ENCODE results near the gene UBXN4. TPM values are rescaled to one million over a fixed set of nuclear protein-coding genes. Genes with fewer than 3 reads are reported as not detected.

Gene UBXN4
- total RNA-seq, 1 donor from 2014 or later: 36.6 TPM

DNA sequence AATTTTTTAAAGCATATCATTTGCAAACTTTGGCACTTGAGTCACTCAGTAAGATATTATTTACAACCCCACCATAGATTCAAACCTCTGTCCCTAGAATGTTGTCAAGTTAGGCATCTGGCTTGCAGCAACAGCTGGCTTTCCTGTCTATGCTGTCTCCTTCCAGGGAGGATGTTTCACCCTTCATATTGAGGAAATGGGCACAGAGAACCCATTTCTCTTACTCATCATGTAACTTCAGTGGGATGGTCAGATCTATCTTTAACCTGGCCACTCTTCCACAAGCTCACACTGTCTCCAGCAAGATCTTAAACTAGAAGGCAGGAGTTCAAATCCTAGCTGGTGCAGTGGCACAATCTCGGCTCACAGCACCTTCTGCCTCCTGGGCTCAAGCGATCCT lies 79.5 kb downstream of the UBXN4 start:
- TF ChIP-seq, protein P1, sequence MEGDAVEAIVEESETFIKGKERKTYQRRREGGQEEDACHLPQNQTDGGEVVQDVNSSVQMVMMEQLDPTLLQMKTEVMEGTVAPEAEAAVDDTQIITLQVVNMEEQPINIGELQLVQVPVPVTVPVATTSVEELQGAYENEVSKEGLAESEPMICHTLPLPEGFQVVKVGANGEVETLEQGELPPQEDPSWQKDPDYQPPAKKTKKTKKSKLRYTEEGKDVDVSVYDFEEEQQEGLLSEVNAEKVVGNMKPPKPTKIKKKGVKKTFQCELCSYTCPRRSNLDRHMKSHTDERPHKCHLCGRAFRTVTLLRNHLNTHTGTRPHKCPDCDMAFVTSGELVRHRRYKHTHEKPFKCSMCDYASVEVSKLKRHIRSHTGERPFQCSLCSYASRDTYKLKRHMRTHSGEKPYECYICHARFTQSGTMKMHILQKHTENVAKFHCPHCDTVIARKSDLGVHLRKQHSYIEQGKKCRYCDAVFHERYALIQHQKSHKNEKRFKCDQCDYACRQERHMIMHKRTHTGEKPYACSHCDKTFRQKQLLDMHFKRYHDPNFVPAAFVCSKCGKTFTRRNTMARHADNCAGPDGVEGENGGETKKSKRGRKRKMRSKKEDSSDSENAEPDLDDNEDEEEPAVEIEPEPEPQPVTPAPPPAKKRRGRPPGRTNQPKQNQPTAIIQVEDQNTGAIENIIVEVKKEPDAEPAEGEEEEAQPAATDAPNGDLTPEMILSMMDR (IDR thresholded peaks at IDR 0.05; ENCODE audit: insufficient read depth, low read length, severe bottlenecking): no peak
- no peaks in the 10 kb centered on the region for H3K27me3 ChIP-seq (ENCODE audit: control insufficient read depth, insufficient read depth, low read length)
- DNase-seq (ENCODE audit: low read depth) (no peak), FAIRE-seq (no peak)
- no peak overlapping the region for H3K4me3 ChIP-seq (ENCODE audit: low read depth, low read length)
- no peaks in the 10 kb centered on the region for H3K36me3 ChIP-seq (ENCODE audit: control insufficient read depth, insufficient read depth, low read length)

DNA sequence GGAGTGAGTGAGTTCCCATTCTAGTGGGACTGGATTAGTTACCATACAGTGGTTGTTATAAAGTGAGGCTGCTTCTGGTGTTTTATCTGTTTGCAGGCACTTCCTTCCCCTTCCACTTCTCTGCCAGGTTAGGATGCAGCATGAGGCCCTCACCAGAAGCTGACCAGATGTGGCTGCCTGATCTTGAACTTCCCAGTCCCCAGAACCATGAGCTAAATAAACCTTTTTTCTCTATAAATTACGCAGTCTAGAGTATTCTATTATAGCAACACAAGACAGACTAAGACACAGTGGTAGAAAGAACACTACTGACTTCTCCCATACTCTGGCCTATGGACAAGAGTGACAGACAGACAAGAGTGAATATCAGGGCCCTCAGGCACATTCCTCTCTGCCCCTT lies 81.2 kb downstream of the UBXN4 start:
- DNase-seq (ENCODE audit: low read depth): no peak
- no peak for FAIRE-seq
- Histone ChIP-seq H3K27me3 (ENCODE audit: control insufficient read depth, insufficient read depth, low read length) (no peaks in the 10 kb centered on the region), H3K4me3 (ENCODE audit: low read depth, low read length) (no peak overlapping the region), H3K36me3 (ENCODE audit: control insufficient read depth, insufficient read depth, low read length) (no peaks in the 10 kb centered on the region)
- TF ChIP-seq, protein P1 (IDR thresholded peaks at IDR 0.05; ENCODE audit: insufficient read depth, low read length, severe bottlenecking): no peak

DNA sequence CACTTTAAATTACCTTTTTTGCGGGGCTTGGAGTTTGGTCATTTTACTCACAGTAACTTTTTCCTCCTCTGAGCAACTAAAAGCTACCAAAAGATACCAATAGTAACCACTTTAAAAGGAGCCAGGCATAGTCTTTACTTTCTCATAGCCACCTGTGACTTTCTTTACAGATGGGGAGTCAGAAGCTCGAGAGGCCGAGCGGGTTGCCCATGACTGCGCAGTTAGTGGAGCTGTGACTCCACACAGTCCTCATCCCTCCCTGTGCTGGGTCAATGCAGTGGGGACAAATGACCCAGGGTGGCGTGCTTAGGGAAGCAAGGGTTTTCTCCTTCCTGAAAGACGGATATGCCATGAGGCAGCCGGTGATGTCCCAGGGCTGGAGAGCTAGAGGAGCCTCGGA lies 83.5 kb downstream of the UBXN4 start:
- Histone ChIP-seq H3K27me3 (ENCODE audit: control insufficient read depth, insufficient read depth, low read length) (no peaks in the 10 kb centered on the region), H3K4me3 (ENCODE audit: low read depth, low read length) (no peak overlapping the region), H3K36me3 (ENCODE audit: control insufficient read depth, insufficient read depth, low read length) (no peaks in the 10 kb centered on the region)
- no peak for FAIRE-seq
- no peak for DNase-seq (ENCODE audit: low read depth)
- TF ChIP-seq, protein P1 (IDR thresholded peaks at IDR 0.05; ENCODE audit: insufficient read depth, low read length, severe bottlenecking): no peak

DNA sequence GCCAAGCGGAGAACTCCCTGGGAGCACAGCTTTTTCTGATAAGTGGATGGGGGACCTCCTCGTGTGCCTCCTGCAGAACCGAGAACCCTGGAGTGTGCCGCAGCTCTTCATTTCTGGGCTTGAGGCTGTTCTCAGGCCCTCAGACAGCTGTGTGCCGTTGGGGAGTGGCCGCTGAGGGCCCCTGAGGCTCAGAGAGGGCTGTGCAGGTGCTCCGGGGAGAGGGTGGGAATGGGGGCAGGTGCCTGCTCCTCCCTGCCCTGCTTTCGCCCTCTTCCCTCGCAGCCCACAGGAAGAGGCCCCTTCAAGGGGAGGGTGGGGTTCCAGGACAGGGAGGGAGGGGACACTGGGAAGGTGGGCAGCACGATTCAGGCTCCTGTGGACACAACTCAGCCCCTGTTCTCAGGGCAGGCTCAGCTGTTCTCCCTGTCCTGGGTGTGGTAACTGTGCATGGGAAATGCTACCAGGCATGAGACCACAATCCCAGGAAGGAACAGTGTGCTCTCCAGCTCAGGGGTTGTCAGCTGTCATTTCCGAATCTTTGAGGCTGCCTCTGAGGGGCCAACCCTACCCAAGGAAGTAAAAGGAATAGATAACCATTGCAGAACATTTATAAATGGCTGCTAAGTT lies 84.0 kb downstream of the UBXN4 start:
- H3K36me3 ChIP-seq (ENCODE audit: control insufficient read depth, insufficient read depth, low read length): no peaks in the 10 kb centered on the region
- no peak for FAIRE-seq
- TF ChIP-seq, protein P1 (IDR thresholded peaks at IDR 0.05; ENCODE audit: insufficient read depth, low read length, severe bottlenecking): no peak
- H3K4me3 ChIP-seq (ENCODE audit: low read depth, low read length): no peak overlapping the region
- no peak for DNase-seq (ENCODE audit: low read depth)
- H3K27me3 ChIP-seq (ENCODE audit: control insufficient read depth, insufficient read depth, low read length): no peaks in the 10 kb centered on the region

DNA sequence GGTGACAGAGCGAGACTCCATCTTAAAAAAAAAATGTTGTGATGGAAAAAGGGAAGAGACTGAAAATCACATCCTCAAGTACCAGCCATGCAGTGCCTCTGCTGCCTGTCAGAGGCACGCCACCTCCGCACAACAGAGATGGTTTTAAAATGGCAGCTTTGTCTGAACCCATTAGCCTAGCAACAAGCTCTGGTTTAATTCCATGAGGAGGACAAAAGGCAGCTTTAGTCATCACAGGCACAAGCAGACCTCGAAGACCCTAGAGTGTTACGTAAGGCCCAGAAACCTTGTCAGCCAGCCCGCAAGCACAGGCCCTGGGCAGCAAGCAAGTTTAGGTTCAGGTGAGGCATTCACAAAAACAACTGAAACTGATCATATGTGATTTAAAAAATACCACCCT lies 84.9 kb downstream of the UBXN4 start:
- FAIRE-seq (no peak), DNase-seq (ENCODE audit: low read depth) (no peak)
- Histone ChIP-seq H3K27me3 (ENCODE audit: control insufficient read depth, insufficient read depth, low read length) (no peaks in the 10 kb centered on the region), H3K36me3 (ENCODE audit: control insufficient read depth, insufficient read depth, low read length) (no peaks in the 10 kb centered on the region), H3K4me3 (ENCODE audit: low read depth, low read length) (no peak overlapping the region)
- TF ChIP-seq, protein P1 (IDR thresholded peaks at IDR 0.05; ENCODE audit: insufficient read depth, low read length, severe bottlenecking): no peak
